Activated CD4-positive, alpha-beta T cell treated with anti-CD3 and anti-CD28 coated beads for 36 hours (primary cell): ENCODE data around the gene ACOXL. TPM values are rescaled to one million over a fixed set of nuclear protein-coding genes. Genes with fewer than 3 reads are reported as not detected.

Source experiments
- ATAC-seq: fragments of 200-7000 bp; cut with Tn5 transposase; one replicate; pipeline ENCODE4 v1.10.0; 2021; ENCODE audit warnings: mild to moderate bottlenecking, moderate library complexity
- CTCF ChIA-PET: fragments of 350-600 bp; sonication (Branson Sonifier 250); formaldehyde crosslinking; loops from one replicate; lab custom pipeline; 2021; ENCODE audit warnings: antibody characterized with exemption; lab: Charles Lee
- POLR2A ChIA-PET: fragments of 350-600 bp; sonication (Branson Sonifier 250); formaldehyde crosslinking; loops from one replicate; lab custom pipeline; 2021; ENCODE audit warnings: antibody characterized with exemption, inconsistent platforms; lab: Charles Lee
- DNase-seq: peaks from one replicate; pipeline ENCODE4 v3.0.0-alpha.2; 2020
- H3K27ac Mint-ChIP-seq: one replicate; pipeline ENCODE4 v1.8.0; 2021; ENCODE audit warnings: mixed read lengths
- H3K27me3 Mint-ChIP-seq: one replicate; pipeline ENCODE4 v1.8.0; 2021; ENCODE audit warnings: mixed read lengths
- H3K36me3 Mint-ChIP-seq: one replicate; pipeline ENCODE4 v1.8.0; 2021; ENCODE audit warnings: low read depth, mixed read lengths
- H3K4me1 Mint-ChIP-seq: one replicate; pipeline ENCODE4 v1.8.0; 2021; ENCODE audit warnings: mixed read lengths
- H3K4me3 Mint-ChIP-seq: one replicate; pipeline ENCODE4 v1.8.0; 2021; ENCODE audit warnings: mild to moderate bottlenecking, moderate library complexity, mixed read lengths
- H3K9me3 Mint-ChIP-seq: one replicate; pipeline ENCODE4 v1.8.0; 2021; ENCODE audit warnings: low read depth, mixed read lengths
- intact Hi-C, 2 experiments: fragments of 100-400 bp; cut with DNase I in 1 of 2; cut with micrococcal nuclease in 1 of 2; formaldehyde crosslinking; loops; one replicate each; pipeline versions ENCODE4 v1.14.2 to v1.15.1; 2022 to 2024; cut with DNase I, micrococcal nuclease
- total RNA-seq, 2 experiments: library from RNA; stranded (reverse); gene quantifications; one replicate each; pipeline ENCODE4 v1.2.3, GENCODE V29; 2021

Gene ACOXL
- total RNA-seq, 2 experiments from 2014 or later = 0.23 TPM; not detected in 1

DNA sequence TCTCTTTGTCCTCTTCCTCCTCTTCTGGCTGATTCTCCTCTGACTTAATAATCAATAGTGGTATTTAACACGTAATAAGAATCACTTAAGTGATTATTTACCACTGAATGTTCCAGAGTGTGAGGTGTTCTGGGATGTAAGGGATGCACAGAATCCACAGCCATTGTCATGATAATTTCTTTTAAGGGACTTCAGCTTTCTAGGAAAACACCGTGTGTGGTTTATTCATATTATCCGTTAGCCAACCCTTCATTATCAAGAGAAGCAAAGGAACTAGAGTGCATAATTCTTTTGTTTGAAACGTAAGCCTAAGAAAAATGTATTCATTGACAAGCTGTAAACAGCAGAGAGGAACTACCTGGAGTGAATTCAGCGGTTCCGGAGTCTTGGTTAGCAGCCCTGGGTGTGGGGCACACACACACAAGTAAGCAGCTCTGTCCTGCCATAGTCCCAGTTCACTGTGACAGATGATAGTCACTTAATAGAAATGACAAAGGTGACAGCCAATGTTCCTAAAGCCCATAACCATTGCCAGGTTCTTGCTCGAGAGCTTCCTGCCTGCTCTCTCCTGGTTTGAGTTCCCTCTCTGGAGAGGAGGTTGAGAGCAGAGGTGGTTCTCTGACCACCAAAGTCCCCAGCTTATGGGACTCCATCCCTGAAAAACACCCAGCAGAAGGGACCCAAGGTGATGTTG lies 101.9 kb downstream of the ACOXL start:
- DNase-seq = no peak
- Mint-ChIP-seq H3K4me3 (no peak overlapping the region), H3K27ac (no peak overlapping the region), H3K4me1 (peaks cover 16% of the 10 kb centered on the region), H3K36me3 (no peaks in the 10 kb centered on the region), H3K27me3 (peaks cover 33% of the 10 kb centered on the region), H3K9me3 (no peaks in the 10 kb centered on the region)
- ChIA-PET CTCF (interaction anchor here (0.6 to 0.9 kb wide), 3 partner anchors 22 to 883 kb away, joined by 3 to 6 read pairs (median 4); no protein-coding TSS in a partner anchor), POLR2A (no interaction called here)
- no peak for ATAC-seq
- intact Hi-C loops = no loop called here

DNA sequence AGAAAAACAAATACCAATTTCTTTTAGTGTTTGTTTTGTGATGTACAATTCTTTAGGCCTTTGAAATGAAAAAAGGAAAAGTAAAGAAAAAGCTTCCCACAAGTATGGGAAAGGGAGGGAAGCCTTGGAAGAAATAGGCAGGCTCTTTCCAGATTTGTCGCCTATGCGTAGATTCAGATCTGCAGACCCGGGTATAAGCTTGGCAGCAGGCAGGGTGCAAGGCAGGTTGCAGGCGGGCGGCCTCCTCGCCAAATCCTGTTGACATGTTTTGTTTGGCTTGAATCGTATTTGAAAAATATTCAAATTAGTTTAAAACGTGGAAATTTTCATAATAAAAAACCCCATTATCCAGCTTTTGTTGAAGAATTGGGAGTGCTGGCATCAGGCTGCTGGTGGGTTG lies 104.3 kb downstream of the ACOXL start:
- Mint-ChIP-seq H3K4me1 (peaks cover 19% of the 10 kb centered on the region), H3K27me3 (peaks cover 38% of the 10 kb centered on the region), H3K36me3 (no peaks in the 10 kb centered on the region), H3K4me3 (no peak overlapping the region), H3K9me3 (no peaks in the 10 kb centered on the region), H3K27ac (no peak overlapping the region)
- DNase-seq (no peak), ATAC-seq (no peak)
- ChIA-PET POLR2A (no interaction called here), CTCF (interaction anchor here (0.7 kb wide), 1 partner anchor 159 kb away, joined by 3 read pairs; the partner anchor contains the start of gene BUB1)
- intact Hi-C loops = no loop called here

DNA sequence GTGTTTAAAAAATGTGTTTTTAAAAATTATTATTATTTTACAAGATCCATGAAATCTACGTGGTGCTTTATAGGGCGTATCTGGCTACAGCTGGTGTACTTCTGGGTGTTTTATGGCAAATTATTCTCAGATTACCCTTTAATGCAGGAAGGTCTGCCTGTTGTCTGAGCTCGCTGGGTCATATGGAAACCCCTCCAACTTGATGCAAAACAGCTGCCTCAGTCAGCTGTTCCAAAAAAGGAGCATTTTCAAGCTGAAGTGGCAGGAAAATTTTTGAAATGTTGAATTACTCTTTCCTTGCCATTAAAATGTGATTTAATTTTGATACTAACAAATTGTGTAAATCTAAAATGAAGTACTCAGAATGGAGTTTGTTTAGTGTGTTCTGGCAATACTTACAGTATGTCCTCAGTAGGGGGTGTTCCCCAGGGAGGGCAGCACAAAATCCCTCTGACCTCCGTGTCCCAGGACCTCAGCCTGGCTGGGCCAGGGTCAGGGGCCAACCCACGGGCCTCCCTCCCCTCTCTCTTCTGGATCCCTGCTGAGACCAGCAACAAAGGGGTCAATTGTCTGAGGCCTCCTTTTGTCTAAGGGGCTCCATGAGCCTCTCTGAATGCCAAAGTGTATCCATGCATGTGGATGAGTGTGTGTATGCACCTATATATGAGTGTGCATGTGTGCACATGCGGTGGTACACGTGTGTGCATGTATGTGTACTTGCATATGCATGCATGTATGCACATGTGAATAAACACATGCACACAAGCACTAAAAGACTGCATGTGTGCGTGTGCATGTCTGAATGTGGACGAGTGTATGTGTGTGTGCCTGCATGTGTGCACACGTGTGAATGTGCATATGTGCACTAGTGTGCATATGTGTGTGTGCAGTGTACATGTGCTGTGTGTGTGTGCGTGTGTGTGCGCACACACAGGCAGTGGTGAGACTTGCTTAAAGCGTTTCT lies 105.4 kb downstream of the ACOXL start:
- Mint-ChIP-seq H3K27ac (no peak overlapping the region), H3K4me3 (no peak overlapping the region), H3K9me3 (no peaks in the 10 kb centered on the region), H3K36me3 (no peaks in the 10 kb centered on the region), H3K4me1 (peaks cover 15% of the 10 kb centered on the region), H3K27me3 (peaks cover 45% of the 10 kb centered on the region)
- CTCF ChIA-PET = interaction anchor here (0.6 kb wide), 1 partner anchor 25 kb away, joined by 3 read pairs; no protein-coding TSS in a partner anchor
- DNase-seq = no peak
- POLR2A ChIA-PET = no interaction called here
- intact Hi-C loops = no loop called here
- no peak for ATAC-seq

DNA sequence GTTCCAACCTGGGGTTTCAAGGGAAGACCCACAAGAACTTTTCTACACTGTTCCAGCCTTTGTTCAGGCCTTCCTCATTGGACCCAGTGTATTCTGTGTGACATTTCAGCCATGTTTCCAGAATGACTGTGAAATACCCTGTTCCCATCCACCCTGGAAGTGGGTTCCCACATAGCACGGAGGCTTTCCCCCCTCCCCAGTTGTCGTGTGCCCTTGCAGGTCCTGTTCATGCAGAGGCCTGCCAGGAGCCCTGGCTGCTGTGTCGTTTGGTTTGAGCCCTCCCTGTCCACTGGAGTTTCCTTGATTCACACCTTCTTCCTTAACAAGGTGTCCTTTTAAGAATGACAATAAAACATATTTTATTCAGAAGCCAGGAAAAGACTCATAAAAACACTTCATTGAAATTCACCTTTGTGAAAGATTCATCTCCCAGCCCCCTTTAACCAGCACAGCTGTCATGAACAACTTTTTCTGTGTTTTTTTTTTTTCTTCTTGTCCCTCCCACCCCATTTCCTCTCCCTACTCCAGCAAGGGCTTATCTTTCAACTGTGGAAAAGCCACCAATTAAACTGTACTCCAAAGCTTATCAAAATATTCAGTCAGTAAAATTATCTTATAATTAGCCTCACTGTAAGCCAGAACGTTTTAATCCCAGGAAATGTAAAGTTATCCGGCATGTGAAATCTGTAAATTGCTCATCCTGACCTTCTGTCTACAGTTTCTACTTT lies 106.4 kb downstream of the ACOXL start:
- ChIA-PET CTCF (interaction anchor here (0.9 to 1.2 kb wide), 2 partner anchors 20 to 26 kb away, joined by 3 to 5 read pairs; no protein-coding TSS in a partner anchor), POLR2A (no interaction called here)
- Mint-ChIP-seq H3K36me3 (no peaks in the 10 kb centered on the region), H3K27me3 (peaks cover 45% of the 10 kb centered on the region), H3K4me3 (no peak overlapping the region), H3K4me1 (peaks cover 16% of the 10 kb centered on the region), H3K9me3 (no peaks in the 10 kb centered on the region), H3K27ac (no peak overlapping the region)
- DNase-seq (no peak), ATAC-seq (no peak)
- intact Hi-C loops = no loop called here

DNA sequence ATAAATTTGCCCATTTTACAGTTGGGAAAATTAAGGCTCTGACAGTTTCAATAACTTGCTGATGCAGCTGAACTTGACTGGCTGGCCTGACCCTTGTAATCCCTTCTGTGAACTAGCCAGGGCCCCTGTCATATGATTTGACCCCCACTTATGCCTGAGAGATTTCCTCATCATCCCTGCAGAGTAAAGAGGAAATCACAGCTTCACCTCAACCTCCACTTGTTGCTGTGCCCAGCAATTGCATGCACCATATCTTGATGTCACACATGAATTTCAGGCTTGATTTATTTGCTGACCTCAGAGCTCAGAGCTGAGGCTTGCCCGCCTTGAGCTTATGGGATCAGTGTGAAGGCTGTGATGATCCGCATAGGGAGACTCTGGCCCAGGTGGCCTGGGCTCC lies 108.1 kb downstream of the ACOXL start:
- no peak overlapping the region for H3K27ac Mint-ChIP-seq
- H3K4me1 Mint-ChIP-seq = peaks cover 30% of the 10 kb centered on the region
- no peak overlapping the region for H3K4me3 Mint-ChIP-seq
- intact Hi-C loops = no loop called here
- no peak for DNase-seq
- no peaks in the 10 kb centered on the region for H3K36me3 Mint-ChIP-seq
- no peaks in the 10 kb centered on the region for H3K9me3 Mint-ChIP-seq
- H3K27me3 Mint-ChIP-seq = peaks cover 39% of the 10 kb centered on the region
- no peak for ATAC-seq
- ChIA-PET CTCF (interaction anchor here (0.9 to 1.9 kb wide), 5 partner anchors 12 to 28 kb away, joined by 4 to 10 read pairs (median 5); no protein-coding TSS in a partner anchor), POLR2A (interaction anchor here (1.0 kb wide), 1 partner anchor 18 kb away, joined by 3 read pairs; no protein-coding TSS in a partner anchor)

DNA sequence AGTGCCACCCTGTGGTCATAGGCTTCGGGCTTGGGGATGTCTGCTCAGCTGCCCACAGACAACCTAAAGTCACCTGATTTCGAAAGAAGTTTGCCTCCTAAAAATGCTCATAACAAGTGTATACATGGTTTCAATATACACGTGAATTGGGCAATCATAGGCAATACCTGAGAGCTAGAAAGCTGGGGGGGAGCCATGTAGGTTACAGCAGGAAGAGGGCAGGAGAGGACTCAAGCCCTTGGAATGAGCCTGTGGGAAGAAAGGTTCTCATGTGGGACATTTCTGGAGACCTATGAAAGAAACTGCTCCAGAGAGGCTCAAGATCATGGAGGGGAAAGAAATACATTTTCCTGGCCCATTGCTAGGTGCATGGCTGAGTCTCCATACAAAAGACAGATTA lies 109.7 kb downstream of the ACOXL start:
- CTCF ChIA-PET = interaction anchor here (0.6 to 1.9 kb wide), 3 partner anchors 13 to 48 kb away, joined by 3 to 10 read pairs (median 4); no protein-coding TSS in a partner anchor
- no peak for ATAC-seq
- POLR2A ChIA-PET = no interaction called here
- H3K36me3 Mint-ChIP-seq = no peaks in the 10 kb centered on the region
- peaks cover 45% of the 10 kb centered on the region for H3K4me1 Mint-ChIP-seq
- no peak for DNase-seq
- H3K9me3 Mint-ChIP-seq = no peaks in the 10 kb centered on the region
- intact Hi-C loops = no loop called here
- no peak overlapping the region for H3K27ac Mint-ChIP-seq
- H3K27me3 Mint-ChIP-seq = peaks cover 34% of the 10 kb centered on the region
- no peak overlapping the region for H3K4me3 Mint-ChIP-seq

DNA sequence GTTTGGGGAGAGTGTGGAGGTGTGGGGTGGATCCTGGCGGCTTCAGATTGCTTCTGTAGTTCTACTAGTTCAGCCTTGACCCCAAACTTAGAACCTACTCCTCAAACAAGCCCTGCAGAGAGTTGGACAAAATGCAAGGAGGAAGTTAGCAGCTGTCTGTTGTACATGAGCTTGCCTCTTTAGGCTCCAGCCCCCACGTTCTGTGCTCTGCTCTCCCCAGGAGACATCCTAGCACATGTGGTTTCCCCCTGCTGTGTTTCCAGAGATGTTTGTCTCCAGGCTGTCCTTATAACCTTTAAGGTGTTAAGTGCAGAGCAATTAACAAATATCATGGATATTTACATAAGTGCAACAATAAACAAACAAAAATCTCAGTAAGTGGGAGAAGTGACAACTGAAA lies 111.1 kb downstream of the ACOXL start:
- Mint-ChIP-seq H3K27ac (no peak overlapping the region), H3K27me3 (peaks cover 32% of the 10 kb centered on the region), H3K36me3 (no peaks in the 10 kb centered on the region), H3K4me1 (peaks cover 56% of the 10 kb centered on the region), H3K4me3 (no peak overlapping the region), H3K9me3 (no peaks in the 10 kb centered on the region)
- DNase-seq (no peak), ATAC-seq (no peak)
- ChIA-PET POLR2A (no interaction called here), CTCF (interaction anchor here (0.6 to 1.3 kb wide), 4 partner anchors 10 to 31 kb away, joined by 3 to 5 read pairs (median 4); no protein-coding TSS in a partner anchor)
- intact Hi-C loops = no loop called here

DNA sequence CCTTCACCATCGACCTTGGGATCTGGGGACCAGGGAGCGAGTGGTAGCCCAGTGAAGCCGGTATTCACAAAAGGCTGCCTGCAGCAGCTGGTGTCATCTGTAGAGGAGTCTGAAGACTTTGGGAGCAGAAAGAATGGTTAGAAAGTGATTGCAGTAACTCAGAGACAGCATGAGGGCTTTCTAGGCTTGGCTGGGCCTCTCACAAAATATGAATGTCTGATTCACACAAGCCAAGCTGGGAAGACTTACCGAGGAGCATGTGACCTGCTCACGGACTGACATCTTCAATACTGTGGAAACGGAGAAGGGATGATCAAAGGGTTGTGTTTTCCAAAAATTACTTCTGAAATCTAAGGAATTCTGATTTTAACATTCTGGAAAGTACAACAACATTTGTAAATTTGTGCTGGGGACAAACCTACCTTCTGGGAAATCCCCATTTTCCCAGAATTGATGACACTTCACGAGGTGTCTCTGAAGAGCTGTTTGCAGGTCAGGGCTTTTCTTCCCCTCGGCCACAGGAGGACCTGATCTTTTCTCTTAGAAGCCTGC lies 111.7 kb downstream of the ACOXL start:
- ChIA-PET POLR2A (no interaction called here), CTCF (interaction anchor here (0.7 to 1.3 kb wide), 5 partner anchors 9 to 210 kb away, joined by 3 to 5 read pairs (median 3); no protein-coding TSS in a partner anchor)
- Mint-ChIP-seq H3K4me1 (peaks cover 58% of the 10 kb centered on the region), H3K27me3 (peaks cover 33% of the 10 kb centered on the region), H3K4me3 (no peak overlapping the region), H3K9me3 (no peaks in the 10 kb centered on the region), H3K36me3 (no peaks in the 10 kb centered on the region), H3K27ac (no peak overlapping the region)
- DNase-seq (peak; percentile 35), ATAC-seq (peak; percentile 27)
- intact Hi-C loops = no loop called here

DNA sequence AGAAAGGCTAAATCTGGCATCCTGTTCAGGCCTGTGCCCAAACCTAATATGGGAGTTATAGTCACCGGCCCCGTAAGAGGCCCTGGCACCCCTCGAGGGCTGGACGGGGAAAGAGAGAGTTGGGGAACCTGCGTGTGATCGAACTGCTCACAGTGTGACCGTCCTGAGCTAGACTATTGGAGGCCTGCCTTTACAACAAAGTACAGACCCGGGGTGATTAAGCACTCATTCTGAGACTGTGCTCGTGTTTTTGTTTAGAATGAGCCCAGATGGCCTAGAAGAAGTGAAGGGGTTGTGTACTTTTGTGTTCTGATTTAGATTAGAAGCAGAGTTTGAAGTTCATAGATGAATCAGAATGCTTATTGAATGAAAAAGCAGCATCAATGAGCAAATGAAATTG lies 115.3 kb downstream of the ACOXL start:
- Mint-ChIP-seq H3K27me3 (peaks cover 35% of the 10 kb centered on the region), H3K27ac (peak overlapping the region; percentile 87), H3K36me3 (peaks cover 2% of the 10 kb centered on the region), H3K9me3 (no peaks in the 10 kb centered on the region), H3K4me3 (no peak overlapping the region), H3K4me1 (peaks cover 69% of the 10 kb centered on the region)
- ChIA-PET CTCF (interaction anchor here (1.3 kb wide), 1 partner anchor 36 kb away, joined by 4 read pairs; no protein-coding TSS in a partner anchor), POLR2A (interaction anchor here (2.0 kb wide), 1 partner anchor 11 kb away, joined by 25 read pairs; no protein-coding TSS in a partner anchor)
- ATAC-seq (peak; percentile 27), DNase-seq (peak; percentile 19)
- intact Hi-C loops = loop anchor here (1.0 to 5.0 kb wide), 7 partner anchors 11 to 269 kb away; partner anchors contain the start of gene BUB1 (in 1 of the 2)

DNA sequence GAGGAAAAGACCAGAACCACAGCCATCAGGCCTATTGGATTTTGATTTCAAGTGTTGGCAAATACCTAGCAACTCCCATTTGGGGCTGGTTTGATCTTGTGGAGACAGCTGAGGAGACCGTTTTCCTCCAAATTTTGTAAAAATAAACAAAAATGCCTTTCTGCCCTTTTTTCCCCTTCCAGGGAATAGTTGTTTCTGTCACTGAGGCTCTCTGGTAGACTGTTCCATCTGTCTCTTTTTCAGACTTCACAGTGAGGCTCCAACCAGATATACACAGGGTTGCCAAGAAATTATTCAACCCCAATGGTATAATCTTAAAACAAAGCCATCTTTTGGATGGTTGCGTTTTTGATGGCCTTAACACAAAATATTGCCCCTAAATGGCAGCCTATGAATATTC lies 115.7 kb downstream of the ACOXL start:
- peaks cover 73% of the 10 kb centered on the region for H3K4me1 Mint-ChIP-seq
- H3K27me3 Mint-ChIP-seq = peaks cover 32% of the 10 kb centered on the region
- H3K27ac Mint-ChIP-seq = no peak overlapping the region
- intact Hi-C loops = loop anchor here in 1 of 2 experiments (5.0 kb wide), 1 partner anchor 171 kb away; the partner anchor contains the start of gene BUB1
- DNase-seq (no peak), ATAC-seq (no peak)
- ChIA-PET CTCF (interaction anchor here (1.6 kb wide), 1 partner anchor 36 kb away, joined by 4 read pairs; no protein-coding TSS in a partner anchor), POLR2A (interaction anchor here (2.0 kb wide), 1 partner anchor 10 kb away, joined by 25 read pairs; no protein-coding TSS in a partner anchor)
- no peaks in the 10 kb centered on the region for H3K9me3 Mint-ChIP-seq
- no peak overlapping the region for H3K4me3 Mint-ChIP-seq
- H3K36me3 Mint-ChIP-seq = peaks cover 2% of the 10 kb centered on the region
